NOMO-1 treated with DMSO at 0.1 percent for 48 hours (cell line): ENCODE measurements around the gene MIS12.

Experiments
- DNase-seq: peaks from one replicate; lab custom pipeline; 2025; ENCODE audit not compliant: unreplicated experiment; lab: John Stamatoyannopoulos, UW

Gene MIS12

GRCh38 chr17:5532581-5532980 lies 46.2 kb downstream of the MIS12 start:
- DNase-seq = no peak

- DNase-seq = no peak
Measured at GRCh38 chr17:5533486-5534315, 47.3 kb downstream of the MIS12 start.

- DNase-seq = no peak
Measured at GRCh38 chr17:5535436-5535835, 49.1 kb downstream of the MIS12 start.

GRCh38 chr17:5536866-5537650 lies 50.7 kb downstream of the MIS12 start:
- DNase-seq = no peak

- DNase-seq = no peak
Measured at GRCh38 chr17:5539286-5539685, 52.9 kb downstream of the MIS12 start.

GRCh38 chr17:5540321-5540720 lies 54.0 kb downstream of the MIS12 start:
- no peak for DNase-seq
